Activated CD8-positive, alpha-beta memory T cell treated with anti-CD3 and anti-CD28 coated beads, Interleukin-2, amount 50 U/mL, for 1 hour (primary cell): ENCODE data around the gene MPND.

Experiments
- DNase-seq: peaks from one replicate; pipeline ENCODE4 v3.0.0-alpha.2; 2020; ENCODE audit errors: extremely low read depth

The MPND gene, protein sequence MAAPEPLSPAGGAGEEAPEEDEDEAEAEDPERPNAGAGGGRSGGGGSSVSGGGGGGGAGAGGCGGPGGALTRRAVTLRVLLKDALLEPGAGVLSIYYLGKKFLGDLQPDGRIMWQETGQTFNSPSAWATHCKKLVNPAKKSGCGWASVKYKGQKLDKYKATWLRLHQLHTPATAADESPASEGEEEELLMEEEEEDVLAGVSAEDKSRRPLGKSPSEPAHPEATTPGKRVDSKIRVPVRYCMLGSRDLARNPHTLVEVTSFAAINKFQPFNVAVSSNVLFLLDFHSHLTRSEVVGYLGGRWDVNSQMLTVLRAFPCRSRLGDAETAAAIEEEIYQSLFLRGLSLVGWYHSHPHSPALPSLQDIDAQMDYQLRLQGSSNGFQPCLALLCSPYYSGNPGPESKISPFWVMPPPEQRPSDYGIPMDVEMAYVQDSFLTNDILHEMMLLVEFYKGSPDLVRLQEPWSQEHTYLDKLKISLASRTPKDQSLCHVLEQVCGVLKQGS

DNA sequence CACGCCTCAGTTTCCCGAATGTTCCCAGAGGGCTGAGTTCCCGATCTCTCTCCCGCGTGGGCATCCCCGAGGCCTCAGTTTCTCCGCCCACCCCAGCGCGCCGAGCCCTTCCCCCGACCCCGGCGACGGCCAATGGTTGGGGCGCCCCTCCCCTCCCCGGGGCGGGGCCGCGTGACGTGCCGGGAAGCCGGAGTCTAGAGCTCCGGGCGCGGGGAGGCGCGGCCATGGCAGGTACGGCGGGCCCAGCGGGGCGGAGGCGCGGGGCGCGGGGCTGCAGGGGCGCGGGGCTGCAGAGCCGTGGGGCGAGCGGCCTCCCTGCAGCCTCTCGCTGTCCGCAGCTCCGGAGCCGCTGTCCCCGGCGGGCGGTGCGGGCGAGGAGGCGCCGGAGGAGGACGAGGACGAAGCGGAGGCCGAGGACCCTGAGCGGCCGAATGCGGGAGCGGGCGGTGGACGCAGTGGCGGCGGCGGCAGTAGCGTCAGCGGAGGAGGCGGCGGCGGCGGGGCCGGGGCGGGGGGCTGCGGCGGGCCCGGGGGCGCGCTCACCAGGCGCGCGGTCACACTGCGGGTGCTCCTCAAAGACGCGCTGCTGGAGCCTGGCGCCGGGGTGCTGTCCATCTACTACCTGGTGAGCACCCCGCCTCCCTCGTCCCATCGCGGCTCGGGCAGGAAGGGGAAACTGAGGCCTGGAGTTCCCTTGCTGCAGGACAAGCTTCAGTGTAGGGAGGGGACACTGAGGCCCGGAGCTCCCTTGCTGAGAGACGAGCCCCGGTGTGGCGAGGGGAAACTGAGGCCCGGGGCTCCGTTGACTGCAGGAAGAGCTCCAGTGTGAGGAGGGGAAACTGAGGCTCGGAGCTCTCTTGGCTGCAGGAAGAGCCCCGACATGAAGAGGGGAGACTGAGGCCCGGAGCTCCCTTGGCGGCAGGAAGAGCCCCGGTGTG is at the start of gene MPND:
Gene MPND (plus strand): TSS at position 193 of the 938 bp plus-strand sequence. CDS start 32 bp downstream, at position 225.
- DNase-seq = peak; percentile 54

DNA sequence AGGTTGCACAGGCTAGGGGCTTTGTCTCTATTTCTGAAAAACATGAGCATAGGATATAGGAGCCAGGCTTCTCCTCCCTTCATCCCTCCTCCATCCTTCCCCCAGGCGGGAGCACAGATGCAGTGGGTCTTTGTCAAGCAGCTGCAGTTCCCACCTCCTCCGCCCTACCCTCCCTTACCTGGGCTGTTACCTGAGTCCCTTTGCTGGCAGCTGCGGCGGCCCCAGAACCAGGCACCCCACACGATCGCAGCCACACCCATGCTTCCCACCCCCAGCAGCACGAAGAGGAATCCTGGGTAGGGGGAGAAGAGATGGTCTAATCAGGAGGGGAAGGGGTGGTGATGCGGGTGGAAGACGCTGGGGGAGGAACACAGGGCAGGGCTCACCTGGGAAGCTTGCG is 49.0 kb upstream of the MPND start:
- no peak for DNase-seq

DNA sequence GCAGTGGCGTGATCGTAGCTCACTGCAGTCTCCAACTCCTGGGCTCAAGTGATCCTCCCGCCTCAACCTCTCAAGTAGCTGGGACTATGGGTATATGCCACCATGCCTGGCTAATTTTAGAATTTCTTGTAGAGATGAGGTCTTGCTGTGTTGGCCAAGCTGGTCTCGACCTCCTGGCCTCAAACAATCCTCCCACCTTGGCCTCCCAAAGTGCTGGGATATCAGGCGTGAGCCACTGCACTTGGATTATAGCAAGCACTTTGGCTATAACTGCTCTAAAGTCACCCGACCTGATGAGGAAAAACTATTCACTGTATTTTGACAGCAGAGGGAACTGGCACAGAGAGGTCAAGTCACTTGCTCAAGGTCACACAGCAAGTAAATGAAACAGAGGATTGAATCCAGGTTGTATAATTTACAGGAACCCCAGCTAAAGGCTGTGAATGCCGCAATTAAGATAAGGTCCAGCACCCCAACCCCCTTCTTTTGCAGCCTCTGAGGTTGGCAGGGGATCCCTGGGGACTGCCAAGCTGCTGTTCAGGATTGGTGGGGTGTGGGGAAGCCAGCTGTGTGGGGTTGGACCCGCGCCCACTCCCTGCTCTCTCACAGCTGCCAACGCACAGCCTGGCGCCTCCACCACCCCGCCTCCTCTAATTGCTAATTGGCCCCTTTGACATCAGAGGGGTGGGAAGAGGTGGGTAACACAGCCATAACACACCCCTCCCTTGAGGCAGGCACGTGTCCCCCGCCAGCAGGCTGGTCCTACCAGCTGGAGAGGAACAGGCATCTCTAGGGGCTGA is 47.2 kb upstream of the MPND start:
- DNase-seq = no peak

DNA sequence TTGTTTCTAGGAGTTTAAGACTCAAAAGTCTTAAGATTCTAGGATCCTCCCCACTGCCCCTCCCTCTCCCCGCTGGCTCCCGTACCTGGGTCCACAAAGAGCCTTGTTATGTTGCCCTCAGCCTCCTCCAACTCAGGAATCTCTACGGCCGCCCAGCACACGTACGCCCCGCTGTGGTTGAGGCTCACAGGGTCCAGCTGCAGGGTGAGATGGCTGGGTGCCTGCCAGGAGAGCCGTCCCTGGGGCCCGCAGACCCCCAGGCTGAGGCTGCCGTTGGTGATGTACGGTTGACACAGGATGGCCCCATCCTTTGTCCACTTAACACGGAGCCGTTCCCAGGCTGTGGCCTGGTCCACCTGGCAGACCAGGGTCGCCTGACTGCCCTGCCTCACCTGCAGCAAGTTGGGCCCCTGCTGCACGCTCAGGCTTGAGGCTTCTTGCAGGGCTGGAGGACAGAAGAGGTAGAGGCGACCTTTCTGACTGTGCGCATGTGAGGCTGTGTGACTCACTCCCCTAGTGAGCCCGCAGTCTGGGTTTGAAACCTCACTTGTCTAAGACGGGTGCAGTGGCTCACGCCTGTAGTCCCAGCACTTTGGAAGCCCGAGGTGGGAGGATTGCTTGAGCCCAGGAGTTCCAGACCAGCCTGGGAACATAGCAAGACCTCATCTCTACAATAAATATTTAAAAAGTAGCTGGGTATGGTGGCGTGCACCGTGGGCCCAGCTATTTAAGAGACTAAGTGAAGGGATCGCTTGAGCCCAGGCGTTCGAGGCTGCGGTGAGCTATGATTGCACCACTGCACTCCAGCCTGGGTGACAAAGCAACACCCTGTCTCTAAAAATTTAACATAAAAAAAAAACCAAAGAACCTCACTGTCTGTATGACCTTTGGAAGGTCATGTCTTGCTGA is 45.2 kb upstream of the MPND start:
- DNase-seq = no peak

DNA sequence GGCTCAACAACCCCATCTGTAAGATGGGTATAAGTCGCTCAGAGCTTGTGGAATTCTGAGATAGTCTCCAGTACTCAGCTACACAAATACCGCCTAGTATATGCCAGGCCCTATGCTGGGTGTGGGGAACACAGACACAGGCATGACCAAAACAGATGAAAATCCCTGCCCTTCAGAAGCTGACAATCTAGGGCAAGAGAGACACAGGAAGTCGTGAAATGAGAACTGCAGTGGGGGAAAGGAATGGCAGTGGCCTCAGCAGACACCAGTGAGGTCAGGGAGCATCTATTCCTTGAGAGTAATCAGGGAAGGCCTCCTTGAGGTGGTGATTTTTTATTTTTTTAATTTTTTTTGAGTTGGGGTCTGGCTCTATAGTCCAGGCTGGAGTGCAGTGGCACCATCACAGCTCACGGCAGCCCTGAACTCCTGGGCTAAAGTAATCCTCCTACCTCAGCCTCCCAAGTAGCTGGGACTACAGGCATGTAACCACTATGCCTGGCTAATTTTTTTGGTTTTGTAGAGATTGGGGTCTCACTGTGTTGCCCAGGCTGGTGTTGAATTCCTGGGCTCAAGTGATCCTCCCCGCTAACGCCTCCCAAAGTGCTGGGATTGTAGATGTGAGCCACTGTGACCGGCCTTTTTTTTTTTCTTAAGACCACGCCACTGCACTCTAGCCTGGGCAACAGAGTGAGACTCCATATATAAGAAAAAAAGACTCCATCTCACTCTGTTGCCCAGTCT is 44.4 kb upstream of the MPND start:
- no peak for DNase-seq

DNA sequence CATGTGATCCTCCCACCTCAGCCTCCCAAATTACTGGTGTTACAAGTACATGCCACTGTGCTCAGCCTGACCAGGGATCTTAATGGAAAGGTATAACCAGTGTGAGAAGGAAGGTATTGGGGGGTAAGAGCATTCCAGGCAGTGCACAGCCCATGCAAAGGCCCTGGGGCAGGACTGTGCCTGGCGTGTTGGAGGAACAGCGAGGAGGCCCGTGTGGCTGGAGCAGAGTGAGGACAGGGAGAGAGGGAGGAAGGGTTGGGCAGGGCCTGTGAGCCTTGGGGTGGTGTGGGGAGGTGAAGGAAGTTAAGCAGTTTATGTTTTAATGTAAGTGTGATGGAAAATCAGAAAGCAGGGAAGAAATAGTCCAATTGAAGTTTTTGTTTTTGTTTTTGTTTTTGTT is 42.8 kb upstream of the MPND start:
- DNase-seq = no peak

DNA sequence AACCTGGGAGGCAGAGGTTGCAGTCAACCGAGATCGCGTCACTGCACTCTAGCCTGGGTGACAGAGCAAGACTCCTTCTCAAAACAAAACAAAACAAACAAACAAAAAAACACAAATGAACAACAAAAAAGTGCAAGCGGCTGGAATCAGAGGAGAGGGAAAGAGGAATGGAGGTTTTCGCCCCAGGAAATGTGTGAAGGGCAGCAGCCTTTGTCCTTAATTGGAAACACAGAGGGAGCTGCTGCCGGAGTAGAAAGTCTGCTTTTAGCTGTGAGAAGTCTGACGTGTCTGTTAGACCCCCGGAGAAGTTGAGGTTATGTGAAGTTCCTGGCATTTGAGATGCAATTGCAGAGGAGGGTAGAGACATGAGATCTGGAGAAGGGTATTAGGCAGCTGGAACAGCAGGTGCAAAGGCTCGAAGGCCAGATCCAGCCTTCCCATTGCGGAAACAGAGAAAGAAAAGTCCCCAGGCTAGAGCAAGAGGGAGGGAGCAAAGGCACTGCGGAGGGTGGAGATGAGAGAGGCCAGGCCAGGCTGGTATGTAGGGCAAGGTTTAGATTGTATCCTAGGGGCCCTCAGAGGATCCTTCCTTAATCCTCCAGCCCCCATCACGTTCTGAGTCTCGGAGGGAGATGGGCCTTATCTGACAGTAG is 41.6 kb upstream of the MPND start:
- no peak for DNase-seq

DNA sequence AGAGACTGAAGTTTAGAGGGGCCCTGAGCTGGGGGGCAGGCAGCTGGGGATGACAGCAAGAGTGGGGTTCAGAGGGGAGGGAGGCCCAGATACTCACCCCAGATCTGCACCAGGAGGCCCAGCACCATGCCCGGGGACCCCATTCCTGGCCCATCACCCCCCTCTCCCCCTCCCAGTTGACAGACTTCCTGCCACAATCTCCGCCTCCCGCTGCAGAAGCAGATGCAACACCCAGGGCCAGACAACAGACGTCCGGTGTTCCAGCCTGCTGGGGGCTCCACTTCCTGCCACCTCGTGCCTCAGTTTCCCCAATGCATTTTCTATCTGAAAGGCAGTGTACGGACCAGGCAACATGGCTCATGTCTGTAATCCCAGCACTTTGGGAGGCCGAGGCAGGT is 41.1 kb upstream of the MPND start, which contains the start of gene TMIGD2:
Gene TMIGD2 (minus strand): TSS at position 147 of the 398 bp plus-strand sequence. CDS start 4 bp downstream, at position 143.
- DNase-seq = no peak

DNA sequence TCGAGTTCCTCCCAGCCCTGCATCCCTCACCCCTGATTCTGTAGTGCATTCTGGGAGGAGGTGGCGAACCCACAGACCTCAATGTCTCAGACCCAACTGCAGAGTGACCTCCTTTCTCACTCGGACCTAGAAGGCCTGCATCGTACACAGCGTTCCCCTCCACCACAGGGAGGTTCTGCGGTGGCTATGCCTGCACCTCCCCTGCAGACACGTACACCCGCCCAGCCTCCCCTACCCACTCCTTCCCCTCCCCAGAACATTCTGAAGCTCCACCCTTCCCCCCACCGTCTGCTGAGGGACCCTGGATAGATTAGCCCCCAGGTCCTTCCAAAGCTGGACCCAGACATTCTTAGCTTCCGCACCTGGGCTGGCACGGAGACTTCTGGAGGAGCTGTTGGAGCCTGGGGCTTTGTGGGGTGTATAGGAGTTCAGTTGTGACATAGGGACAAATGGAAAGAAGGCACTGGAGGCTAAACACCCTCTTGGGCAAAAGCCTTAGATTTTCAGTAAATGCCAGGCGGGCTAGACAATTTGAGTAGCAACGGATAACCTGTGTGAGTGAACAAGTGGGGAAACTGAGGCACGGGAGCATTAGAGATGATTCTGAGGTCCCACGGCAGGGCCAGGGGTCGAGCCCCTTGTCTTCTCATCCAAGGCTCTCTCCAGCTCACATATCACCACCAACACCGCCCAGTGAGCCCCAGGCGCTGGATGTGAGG is 39.4 kb upstream of the MPND start:
- DNase-seq = no peak

DNA sequence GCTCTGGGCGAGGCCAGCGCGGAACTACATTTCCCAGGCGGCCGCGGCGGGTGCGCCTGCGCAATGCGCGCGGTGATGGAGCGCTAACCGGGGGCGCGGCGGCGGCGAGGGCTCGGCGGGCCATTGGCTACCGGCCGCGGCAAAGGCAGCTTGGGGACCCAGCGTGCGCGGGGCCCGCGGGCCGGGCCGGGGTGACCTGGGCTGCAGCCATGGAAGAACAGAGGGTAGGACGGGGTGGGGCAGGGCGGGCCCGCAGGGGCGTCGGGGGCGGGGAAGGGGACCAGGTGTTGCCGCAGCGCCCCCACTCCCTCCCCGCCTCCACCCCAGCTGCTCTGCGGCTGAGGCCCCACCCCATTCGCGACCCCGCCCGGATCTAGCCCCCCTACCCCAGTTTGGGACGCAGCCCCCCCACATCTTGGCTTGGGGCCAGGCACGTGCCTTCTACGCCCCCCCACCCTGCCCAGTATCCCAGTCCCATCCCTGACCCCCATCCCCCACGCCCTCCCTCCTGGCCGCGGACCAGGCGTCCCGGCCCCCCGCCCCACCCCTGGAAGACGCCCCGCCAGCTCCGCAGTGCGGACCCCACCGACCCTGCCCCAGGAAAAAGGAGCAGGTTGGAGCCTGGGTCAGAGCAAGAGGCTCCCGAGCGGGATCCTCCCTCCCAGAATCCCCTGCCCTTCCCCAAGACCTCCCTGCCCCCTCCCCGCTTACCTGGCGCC is 38.7 kb upstream of the MPND start, which contains the start of gene FSD1:
Gene FSD1 (plus strand): TSS at position 61 of the 719 bp plus-strand sequence. CDS start 149 bp downstream, at position 210.
- DNase-seq = no peak

DNA sequence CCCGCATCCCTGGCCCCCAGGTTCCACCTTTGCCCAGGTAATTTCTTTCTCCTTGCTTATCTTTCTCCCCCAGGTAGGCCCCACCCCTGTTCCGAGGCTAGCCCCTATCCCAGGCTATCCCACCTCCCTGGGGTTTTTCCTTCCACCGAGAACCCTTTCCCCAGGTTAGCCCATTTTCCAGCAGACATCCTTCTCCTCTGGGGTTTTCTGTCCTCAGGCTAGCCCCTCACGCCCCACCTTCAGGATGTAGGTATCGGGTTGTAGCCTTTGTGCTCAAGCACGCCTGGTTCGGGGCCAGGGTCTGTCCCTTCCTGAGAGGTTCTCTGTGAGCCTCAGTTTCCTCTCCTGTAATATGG is 38.1 kb upstream of the MPND start:
- no peak for DNase-seq

DNA sequence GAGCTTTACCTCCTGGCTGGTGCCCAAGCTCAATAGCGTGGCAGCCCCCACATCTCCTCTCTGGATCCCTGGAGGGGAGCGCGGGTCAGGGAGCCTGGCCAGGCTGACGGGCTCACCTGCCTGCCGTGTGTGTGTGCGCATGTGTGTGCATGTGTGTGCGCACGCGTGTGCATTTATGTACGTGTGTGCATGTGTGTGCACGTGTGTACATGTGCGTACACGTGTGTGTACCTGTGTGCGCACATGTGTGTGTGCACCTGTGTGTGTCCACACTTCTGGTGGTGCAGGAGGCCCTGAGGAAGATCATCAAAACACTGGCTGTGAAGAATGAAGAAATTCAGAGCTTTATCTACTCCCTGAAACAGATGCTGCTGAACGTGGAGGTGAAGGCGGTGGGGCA is 37.7 kb upstream of the MPND start:
- DNase-seq = no peak

DNA sequence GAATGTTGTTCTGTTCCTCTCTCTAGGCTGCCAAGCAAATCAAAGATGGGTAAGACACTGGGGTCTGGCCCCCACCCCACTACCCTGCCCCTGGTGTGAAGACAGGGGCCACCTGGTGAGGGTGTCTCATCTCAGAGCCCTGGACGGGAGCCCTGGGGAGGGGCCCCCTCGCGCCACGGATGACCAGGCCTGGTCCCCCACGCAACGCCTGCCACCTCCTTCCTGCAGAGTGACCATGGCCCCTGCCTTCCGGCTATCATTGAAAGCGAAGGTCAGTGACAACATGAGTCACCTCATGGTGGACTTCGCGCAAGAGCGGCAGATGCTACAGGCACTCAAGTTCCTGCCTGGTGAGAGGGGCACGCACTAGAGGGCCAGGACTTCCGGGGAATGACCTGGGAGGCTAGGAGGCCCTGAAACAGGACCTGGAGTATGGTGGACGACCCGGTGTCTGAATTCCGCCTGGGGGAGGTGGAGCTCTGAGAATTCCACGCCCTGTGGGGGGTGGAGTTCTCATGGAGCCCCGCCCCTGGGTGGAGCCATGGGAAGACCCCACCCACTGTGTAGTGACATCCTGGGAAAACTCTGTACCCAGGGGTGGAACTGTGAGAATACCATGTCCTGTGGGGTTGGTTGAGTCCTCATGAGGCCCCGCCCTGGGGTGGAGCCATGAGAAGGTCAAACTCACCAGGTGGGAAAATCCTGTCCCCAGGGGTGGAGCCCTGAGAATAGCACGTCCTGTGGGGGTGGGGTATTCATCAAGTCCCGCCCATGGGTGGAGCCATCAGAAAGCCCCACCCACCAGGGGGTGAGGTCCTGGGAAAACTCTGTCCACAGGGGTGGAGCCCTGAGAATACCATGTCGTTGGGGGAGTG is 32.9 kb upstream of the MPND start:
- DNase-seq = no peak

DNA sequence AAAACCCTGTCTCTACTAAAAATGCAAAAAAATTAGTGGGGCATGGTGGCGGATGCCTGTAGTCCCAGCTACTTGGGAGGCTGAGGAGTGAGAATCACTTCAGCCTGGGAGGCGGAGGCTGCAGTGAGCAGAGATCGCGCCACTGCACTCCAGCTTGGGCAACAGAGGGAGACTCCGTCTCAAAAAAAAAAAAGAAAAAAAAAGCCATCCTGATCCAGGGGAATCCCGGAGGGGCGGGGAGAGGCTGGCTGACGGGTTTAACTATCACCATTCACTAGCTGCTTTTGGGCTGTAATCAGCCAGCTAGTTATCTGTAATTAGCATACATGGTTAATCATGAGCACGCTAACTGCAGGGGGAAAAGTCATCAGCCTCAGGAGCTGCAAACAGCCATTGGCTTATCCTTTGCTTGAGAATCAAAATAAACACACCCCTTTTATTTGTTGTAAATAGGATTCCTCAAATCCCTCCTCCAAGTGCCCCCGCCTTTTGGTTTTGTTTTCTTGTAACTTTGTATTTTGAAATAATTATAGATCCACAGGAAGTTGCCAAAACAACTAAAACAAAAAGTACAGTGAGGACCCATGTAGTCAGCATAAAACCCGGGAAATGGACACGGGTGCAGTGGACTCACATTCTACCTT is 29.4 kb upstream of the MPND start:
- DNase-seq = no peak

DNA sequence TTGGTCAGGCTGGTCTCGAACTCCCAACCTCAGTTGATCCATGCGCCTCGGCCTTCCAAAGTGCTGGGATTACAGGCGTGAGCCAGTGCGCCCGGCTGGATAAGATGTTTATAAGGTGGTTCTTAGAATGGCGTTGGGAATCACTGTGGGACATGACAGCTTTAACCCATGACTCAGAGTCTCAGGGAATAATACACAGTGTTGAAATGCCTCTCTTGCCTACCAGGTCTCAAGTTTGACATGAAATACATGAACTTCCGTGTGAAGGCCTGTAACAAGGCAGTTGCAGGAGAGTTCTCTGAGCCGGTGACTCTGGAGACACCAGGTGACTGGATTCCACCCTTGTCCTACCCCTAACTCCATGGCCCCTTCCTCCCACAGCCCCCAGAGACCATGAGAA is 26.4 kb upstream of the MPND start:
- DNase-seq = no peak

DNA sequence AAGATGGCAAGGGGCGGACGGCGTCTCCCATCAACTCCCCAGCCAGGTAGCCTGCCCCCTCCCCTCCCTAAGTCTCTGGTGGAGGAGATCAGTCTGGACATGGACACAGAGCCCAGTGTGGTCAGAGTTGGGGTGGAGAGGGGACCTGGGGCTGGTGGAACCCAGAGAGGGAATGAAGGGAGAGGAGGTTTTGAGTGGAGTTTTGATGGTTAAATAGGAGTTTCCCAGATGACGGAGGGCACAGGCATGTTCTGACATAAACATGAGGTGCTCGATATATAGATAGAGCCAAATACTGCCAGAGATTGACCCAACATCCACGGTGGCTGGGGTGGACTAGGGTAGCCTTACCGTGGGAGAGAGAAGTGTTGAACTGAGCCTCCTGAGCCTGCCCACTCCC is 24.9 kb upstream of the MPND start:
- no peak for DNase-seq
